Left ventricle myocardium inferior (tissue), 1 donor: ENCODE data around the gene EPPIN. TPM values are rescaled to one million over a fixed set of nuclear protein-coding genes. Genes with fewer than 3 reads are reported as not detected.

ENCODE experiments used
- DNase-seq: peaks from one replicate; pipeline ENCODE4 v3.0.0-alpha.2; 2020
- H3K27ac ChIP-seq: fragments of 200-600 bp; replicated peaks from 2 replicates; pipeline ENCODE4 v1.8.0; 2021
- H3K27me3 ChIP-seq: fragments of 200-600 bp; 2 replicates; pipeline ENCODE4 v1.8.0; 2021; ENCODE audit warnings: low read depth
- H3K36me3 ChIP-seq: fragments of 200-600 bp; 2 replicates; pipeline ENCODE4 v1.8.0; 2021
- H3K4me1 ChIP-seq: fragments of 200-600 bp; 2 replicates; pipeline ENCODE4 v1.8.0; 2021
- H3K4me3 ChIP-seq: fragments of 200-600 bp; 2 replicates; pipeline ENCODE4 v1.8.0; 2021; ENCODE audit warnings: mild to moderate bottlenecking, moderate library complexity
- H3K9me3 ChIP-seq: fragments of 200-600 bp; replicated peaks from 2 replicates; pipeline ENCODE4 v1.8.0; 2021
- intact Hi-C: fragments of 100-400 bp; cut with micrococcal nuclease; formaldehyde crosslinking; loops from one replicate; pipeline ENCODE4 v1.11.0; 2022
- total RNA-seq: library from RNA; stranded (reverse); fragmentation: NEBNext Ultra II Directional; extraction: Animal tissue kit (Norgen Biotek cat#: 25700); gene quantifications from one replicate; pipeline ENCODE4 v1.2.1, GENCODE V29; 2021
- TF ChIP-seq, protein P1 (sequence below): fragments of 200-600 bp; IDR thresholded peaks from 2 replicates; pipeline ENCODE4 v1.8.0; 2021; ENCODE audit warnings: antibody characterized with exemption, mild to moderate bottlenecking, borderline replicate concordance
- donor health status: DM: no; HTN: yes; CAD: no; lungs with severe emphysema.

Gene EPPIN
- total RNA-seq, 1 donor from 2014 or later = not detected

DNA sequence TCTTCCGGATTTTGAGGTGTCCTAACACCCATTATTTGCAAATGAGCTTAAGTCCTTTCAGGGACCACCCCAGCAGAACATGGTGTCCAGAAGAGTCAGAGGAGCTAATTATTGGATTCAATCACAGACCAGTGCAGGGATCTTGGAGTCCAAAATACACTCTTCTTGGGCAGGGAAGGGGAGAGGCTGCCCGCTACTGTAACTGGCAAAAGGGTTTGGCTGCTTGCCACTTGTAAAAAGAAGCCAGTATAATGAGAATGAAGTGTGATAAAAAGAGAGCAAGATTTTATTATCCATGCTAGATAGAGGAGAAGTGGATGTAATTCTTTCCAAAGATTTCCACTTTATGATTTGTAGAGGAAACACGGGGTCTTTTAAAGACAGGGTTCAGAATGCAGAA, 51.0 kb downstream of the EPPIN start:
- no peaks in the 10 kb centered on the region for H3K9me3 ChIP-seq
- intact Hi-C loops = no loop called here
- H3K4me3 ChIP-seq = no peak overlapping the region
- no peaks in the 10 kb centered on the region for H3K4me1 ChIP-seq
- H3K27ac ChIP-seq = no peak overlapping the region
- DNase-seq = no peak
- TF ChIP-seq, protein P1, sequence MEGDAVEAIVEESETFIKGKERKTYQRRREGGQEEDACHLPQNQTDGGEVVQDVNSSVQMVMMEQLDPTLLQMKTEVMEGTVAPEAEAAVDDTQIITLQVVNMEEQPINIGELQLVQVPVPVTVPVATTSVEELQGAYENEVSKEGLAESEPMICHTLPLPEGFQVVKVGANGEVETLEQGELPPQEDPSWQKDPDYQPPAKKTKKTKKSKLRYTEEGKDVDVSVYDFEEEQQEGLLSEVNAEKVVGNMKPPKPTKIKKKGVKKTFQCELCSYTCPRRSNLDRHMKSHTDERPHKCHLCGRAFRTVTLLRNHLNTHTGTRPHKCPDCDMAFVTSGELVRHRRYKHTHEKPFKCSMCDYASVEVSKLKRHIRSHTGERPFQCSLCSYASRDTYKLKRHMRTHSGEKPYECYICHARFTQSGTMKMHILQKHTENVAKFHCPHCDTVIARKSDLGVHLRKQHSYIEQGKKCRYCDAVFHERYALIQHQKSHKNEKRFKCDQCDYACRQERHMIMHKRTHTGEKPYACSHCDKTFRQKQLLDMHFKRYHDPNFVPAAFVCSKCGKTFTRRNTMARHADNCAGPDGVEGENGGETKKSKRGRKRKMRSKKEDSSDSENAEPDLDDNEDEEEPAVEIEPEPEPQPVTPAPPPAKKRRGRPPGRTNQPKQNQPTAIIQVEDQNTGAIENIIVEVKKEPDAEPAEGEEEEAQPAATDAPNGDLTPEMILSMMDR = no peak
- H3K36me3 ChIP-seq = no peaks in the 10 kb centered on the region
- peaks cover 63% of the 10 kb centered on the region for H3K27me3 ChIP-seq

DNA sequence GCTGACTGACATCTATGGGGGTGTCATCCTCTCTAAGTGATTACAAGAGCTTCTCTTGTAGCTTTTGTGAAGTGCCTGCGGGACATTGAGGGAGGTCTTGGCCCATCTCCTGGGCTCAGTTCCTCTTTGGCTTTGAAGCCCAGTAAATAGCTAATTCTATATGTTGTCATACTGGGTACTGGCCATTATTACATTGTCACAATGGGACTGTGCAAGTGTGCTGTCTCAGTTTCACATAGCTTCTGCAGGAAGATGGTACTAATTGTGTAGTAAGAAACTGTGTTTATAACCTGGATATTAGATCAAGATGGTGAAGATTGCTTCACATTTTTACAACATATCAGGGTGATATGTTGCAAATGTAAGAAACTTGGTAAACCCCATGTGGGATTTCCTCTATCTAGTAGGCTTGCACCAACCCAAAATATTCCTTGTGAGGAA, 51.7 kb downstream of the EPPIN start:
- H3K4me3 ChIP-seq = no peak overlapping the region
- H3K27ac ChIP-seq = no peak overlapping the region
- TF ChIP-seq, protein P1 = no peak
- H3K9me3 ChIP-seq = no peaks in the 10 kb centered on the region
- no peaks in the 10 kb centered on the region for H3K4me1 ChIP-seq
- peaks cover 64% of the 10 kb centered on the region for H3K27me3 ChIP-seq
- no peak for DNase-seq
- no peaks in the 10 kb centered on the region for H3K36me3 ChIP-seq
- intact Hi-C loops = no loop called here

Other genes starting within 250 kb of the EPPIN start
- gene RBPJL, start 240.6 kb downstream of the EPPIN start, total RNA-seq = not detected
- gene MATN4, start 239.1 kb downstream of the EPPIN start, total RNA-seq = not detected
- 77.4 TPM for gene SDC4, start 199.0 kb downstream of the EPPIN start, total RNA-seq
- 20.8 TPM for gene SYS1, start 184.2 kb downstream of the EPPIN start, total RNA-seq
- gene TP53TG5, start 169.1 kb downstream of the EPPIN start, total RNA-seq = 0.80 TPM
- gene DBNDD2, start 139.1 kb downstream of the EPPIN start, total RNA-seq = 362 TPM
- gene PIGT, start 131.3 kb downstream of the EPPIN start, total RNA-seq = 126 TPM
- gene WFDC2, start 77.6 kb downstream of the EPPIN start, total RNA-seq = not detected
- gene SPINT3, start 31.8 kb downstream of the EPPIN start, total RNA-seq = not detected
- gene WFDC6, start 7.9 kb downstream of the EPPIN start, total RNA-seq = not detected
- gene WFDC8, start 31.9 kb upstream of the EPPIN start, total RNA-seq = not detected
- not detected for gene WFDC10A, start 82.3 kb upstream of the EPPIN start, total RNA-seq
- not detected for gene WFDC9, start 83.9 kb upstream of the EPPIN start, total RNA-seq
- not detected for gene WFDC11, start 122.8 kb upstream of the EPPIN start, total RNA-seq
- not detected for gene WFDC13, start 154.6 kb upstream of the EPPIN start, total RNA-seq
- gene WFDC10B, start 157.6 kb upstream of the EPPIN start, total RNA-seq = not detected
- not detected for gene SPINT4, start 174.9 kb upstream of the EPPIN start, total RNA-seq
- gene WFDC3, start 244.5 kb upstream of the EPPIN start, total RNA-seq = 0.55 TPM
- gene DNTTIP1, start 244.6 kb upstream of the EPPIN start, total RNA-seq = 22.2 TPM